Measurements from ENCODE around the gene EHBP1L1. TPM values are rescaled to one million over a fixed set of nuclear protein-coding genes. Genes with fewer than 3 reads are reported as not detected.
A peak's percentile ranks its signal among the peaks of the same experiment; 100 is the strongest.
"Not testable (repeated sequence)": the region's sequence is repeated elsewhere in the genome, so short reads cannot be mapped to it uniquely, and the experiment has no call there.

EHBP1L1 gene
- total and polyA plus RNA-seq, 2 of the 8 experiments (the other 6 are each of a cell fraction or from before 2014, with no cell fraction given): 4.3 to 6.6 TPM

- not testable (repeated sequence) for H3K23me2 ChIP-seq (ENCODE audit: low read depth, low read length); H2BK5ac ChIP-seq (ENCODE audit: low read depth, low read length); H3K18ac ChIP-seq (ENCODE audit: extremely low read depth, low read length); H3K14ac ChIP-seq (ENCODE audit: insufficient read length); H3K79me2 ChIP-seq (ENCODE audit: control insufficient read depth in 1 of 2, insufficient read depth in 2 of 2, low read length in 2 of 2); H4K20me1 ChIP-seq (replicated peaks in 1 of 2; ENCODE audit: control insufficient read depth in 1 of 2, insufficient read depth in 2 of 2, low read length in 2 of 2); H3K79me1 ChIP-seq (ENCODE audit: low read depth, low read length); H3K9me3 ChIP-seq (ENCODE audit: insufficient read depth in 2 of 2, low read depth in 1 of 2, low read length in 1 of 2); H3K4me3 ChIP-seq (ENCODE audit: extremely low read depth in 1 of 4, insufficient read depth in 2 of 4, low read depth in 3 of 4, low read length in 4 of 4); H4K5ac ChIP-seq (ENCODE audit: insufficient read length, low read depth, low read length); H2BK20ac ChIP-seq (ENCODE audit: low read length); H2AFZ ChIP-seq (ENCODE audit: low read length); H3K27ac ChIP-seq (ENCODE audit: low read depth, low read length); H2BK15ac ChIP-seq (ENCODE audit: low read length); H3K9ac ChIP-seq (replicated peaks in 1 of 4; ENCODE audit: extremely low read depth in 1 of 4, low read depth in 3 of 4, low read length in 3 of 4); DNase-seq (ENCODE audit: low read depth in 1 of 2, low spot score in 2 of 2); FAIRE-seq; H4K8ac ChIP-seq (ENCODE audit: extremely low read depth, insufficient read depth, low read length); H2AK5ac ChIP-seq (ENCODE audit: low read depth, low read length); H3K56ac ChIP-seq (replicated peaks; ENCODE audit: insufficient read length, low read depth, low read length); H3K27me3 ChIP-seq (replicated peaks in 1 of 4; ENCODE audit: control insufficient read depth in 3 of 4, extremely low read depth in 1 of 4, insufficient read depth in 3 of 4, low read length in 3 of 4); H4K91ac ChIP-seq (replicated peaks; ENCODE audit: insufficient read length, low read length); H2BK12ac ChIP-seq (ENCODE audit: low read depth, low read length); H3K4ac ChIP-seq (replicated peaks; ENCODE audit: insufficient read length, low read depth, low read length); H3K23ac ChIP-seq (ENCODE audit: insufficient read length); H2BK120ac ChIP-seq (replicated peaks; ENCODE audit: low read depth, low read length)
- 86% methylated on average over 8 of the region's 9 CpGs; no CpG with 5 or more reads in 1 of the 2 experiments for WGBS, 2 experiments (ENCODE audit: extremely low coverage in 1 of 2, insufficient coverage in 1 of 2, insufficient read length in 1 of 2, insufficient replicate concordance in 2 of 2, low coverage in 1 of 2, low lambda C conversion rate in 2 of 2, missing lambda C conversion rate in 1 of 2)
- Histone ChIP-seq H3K36me3 (ENCODE audit: control insufficient read depth in 2 of 4, insufficient read depth in 4 of 4, low read length in 3 of 4) (peaks cover 2 to 27% (median 16%) of the 10 kb centered on the region in 4 experiments; a peak in 6 of 8 replicates), H3K4me1 (replicated peaks in 1 of 4; ENCODE audit: control insufficient read depth in 3 of 4, insufficient read depth in 4 of 4, low read length in 3 of 4) (peaks cover 3 to 37% (median 22%) of the 10 kb centered on the region in 4 experiments), H3K4me2 (ENCODE audit: insufficient read depth in 1 of 2, low read depth in 2 of 2, low read length in 2 of 2) (peak overlapping the region in 1 of 2 experiments; percentile 62; a peak in 1 of 4 replicates)
- ChIA-PET CTCF (ENCODE audit: partially characterized antibody) (interaction anchor here (1.1 to 2.5 kb wide), 10 partner anchors 8 to 98 kb away, joined by 4 to 21 read pairs (median 7); partner anchors contain the start of gene PCNX3), POLR2A (ENCODE audit: partially characterized antibody) (interaction anchor here (0.6 to 6.9 kb wide), 9 partner anchors 8 to 214 kb away, joined by 3 to 55 read pairs (median 8); partner anchors contain the start of gene RELA)
These were observed 63.4 kb downstream of the EHBP1L1 start for GRCh38 chr11:65639228-65639597.
